ENCODE results near the gene CEBPB. TPM values are rescaled to one million over a fixed set of nuclear protein-coding genes. Genes with fewer than 3 reads are reported as not detected.

CEBPB gene
- total and polyA plus RNA-seq, 2 donors (not counting 1 experiment from before 2014, with no cell fraction given), result 21.0 to 106 TPM

DNA sequence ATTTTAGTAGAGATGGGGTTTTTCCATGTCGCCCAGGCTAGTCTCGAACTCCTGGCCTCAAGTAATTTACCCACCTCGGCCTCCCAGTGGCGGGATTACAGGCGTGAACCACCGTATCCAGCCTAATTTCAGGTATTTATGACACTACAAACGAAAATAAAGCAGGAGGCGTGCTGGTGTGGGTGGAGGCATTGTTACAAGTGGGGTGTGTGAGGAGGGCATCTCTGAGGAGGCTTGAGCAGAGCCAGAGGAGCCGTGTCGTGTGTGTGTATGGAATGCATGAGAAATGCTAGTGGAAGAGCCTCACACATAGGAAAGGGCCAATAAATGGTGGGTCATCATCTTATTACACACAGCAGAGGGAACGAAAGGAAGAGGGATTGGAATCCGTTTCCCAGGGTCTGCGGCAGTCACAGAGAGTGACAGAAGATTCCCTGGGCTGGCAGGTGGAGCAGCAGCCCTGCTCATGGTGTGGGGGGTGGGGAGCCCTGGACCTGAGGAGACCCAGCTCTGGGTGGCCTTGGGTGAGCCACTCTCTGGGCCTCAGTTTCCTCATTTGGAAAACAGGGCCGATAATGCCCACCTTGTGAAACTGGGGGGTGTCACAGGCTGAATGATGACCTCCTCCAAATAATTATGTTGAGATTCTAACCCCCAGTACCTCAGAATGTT lies 19.9 kb upstream of the CEBPB start:
- no peak for TF ChIP-seq EZH2 (IDR thresholded peaks at IDR 0.05; ENCODE audit: low read length, missing control alignments)
- TF ChIP-seq, protein P1, sequence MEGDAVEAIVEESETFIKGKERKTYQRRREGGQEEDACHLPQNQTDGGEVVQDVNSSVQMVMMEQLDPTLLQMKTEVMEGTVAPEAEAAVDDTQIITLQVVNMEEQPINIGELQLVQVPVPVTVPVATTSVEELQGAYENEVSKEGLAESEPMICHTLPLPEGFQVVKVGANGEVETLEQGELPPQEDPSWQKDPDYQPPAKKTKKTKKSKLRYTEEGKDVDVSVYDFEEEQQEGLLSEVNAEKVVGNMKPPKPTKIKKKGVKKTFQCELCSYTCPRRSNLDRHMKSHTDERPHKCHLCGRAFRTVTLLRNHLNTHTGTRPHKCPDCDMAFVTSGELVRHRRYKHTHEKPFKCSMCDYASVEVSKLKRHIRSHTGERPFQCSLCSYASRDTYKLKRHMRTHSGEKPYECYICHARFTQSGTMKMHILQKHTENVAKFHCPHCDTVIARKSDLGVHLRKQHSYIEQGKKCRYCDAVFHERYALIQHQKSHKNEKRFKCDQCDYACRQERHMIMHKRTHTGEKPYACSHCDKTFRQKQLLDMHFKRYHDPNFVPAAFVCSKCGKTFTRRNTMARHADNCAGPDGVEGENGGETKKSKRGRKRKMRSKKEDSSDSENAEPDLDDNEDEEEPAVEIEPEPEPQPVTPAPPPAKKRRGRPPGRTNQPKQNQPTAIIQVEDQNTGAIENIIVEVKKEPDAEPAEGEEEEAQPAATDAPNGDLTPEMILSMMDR (conservative IDR thresholded peaks at IDR 0.05 in 1 of 2, IDR thresholded peaks at IDR 0.05 in 1 of 2; ENCODE audit: low read depth in 1 of 2, low read length in 2 of 2), result no peak
- H3K79me2 ChIP-seq (ENCODE audit: control insufficient read depth, insufficient read depth, low read length), result no peaks in the 10 kb centered on the region
- H3K9ac ChIP-seq (ENCODE audit: insufficient read depth, low read length), result no peak overlapping the region
- no peak overlapping the region for H2AFZ ChIP-seq (ENCODE audit: low read length)
- H3K4me2 ChIP-seq (ENCODE audit: extremely low read depth, insufficient read depth, low read length), result no peak overlapping the region
- H3K9me3 ChIP-seq (ENCODE audit: control insufficient read depth, insufficient read depth, low read depth, low read length), result no peaks in the 10 kb centered on the region
- no peaks in the 10 kb centered on the region for H3K27me3 ChIP-seq (ENCODE audit: control insufficient read depth, insufficient read depth, low read length)
- H3K4me3 ChIP-seq (replicated peaks in 1 of 4; ENCODE audit: control extremely low read depth in 1 of 4, insufficient read depth in 1 of 4, low read depth in 3 of 4, low read length in 4 of 4), result no peak overlapping the region
- H3K4me1 ChIP-seq (ENCODE audit: control insufficient read depth, extremely low read depth, insufficient read depth, low read length), result peaks cover 8% of the 10 kb centered on the region
- H3K27ac ChIP-seq (ENCODE audit: insufficient read depth, low read length), result no peak overlapping the region
- H4K20me1 ChIP-seq (ENCODE audit: control insufficient read depth, extremely low read depth, insufficient read depth, low read length), result no peaks in the 10 kb centered on the region
- H3K36me3 ChIP-seq (ENCODE audit: control insufficient read depth, insufficient read depth, low read length), result no peaks in the 10 kb centered on the region
- DNase-seq (ENCODE audit: low read depth in 2 of 2), result no peak

DNA sequence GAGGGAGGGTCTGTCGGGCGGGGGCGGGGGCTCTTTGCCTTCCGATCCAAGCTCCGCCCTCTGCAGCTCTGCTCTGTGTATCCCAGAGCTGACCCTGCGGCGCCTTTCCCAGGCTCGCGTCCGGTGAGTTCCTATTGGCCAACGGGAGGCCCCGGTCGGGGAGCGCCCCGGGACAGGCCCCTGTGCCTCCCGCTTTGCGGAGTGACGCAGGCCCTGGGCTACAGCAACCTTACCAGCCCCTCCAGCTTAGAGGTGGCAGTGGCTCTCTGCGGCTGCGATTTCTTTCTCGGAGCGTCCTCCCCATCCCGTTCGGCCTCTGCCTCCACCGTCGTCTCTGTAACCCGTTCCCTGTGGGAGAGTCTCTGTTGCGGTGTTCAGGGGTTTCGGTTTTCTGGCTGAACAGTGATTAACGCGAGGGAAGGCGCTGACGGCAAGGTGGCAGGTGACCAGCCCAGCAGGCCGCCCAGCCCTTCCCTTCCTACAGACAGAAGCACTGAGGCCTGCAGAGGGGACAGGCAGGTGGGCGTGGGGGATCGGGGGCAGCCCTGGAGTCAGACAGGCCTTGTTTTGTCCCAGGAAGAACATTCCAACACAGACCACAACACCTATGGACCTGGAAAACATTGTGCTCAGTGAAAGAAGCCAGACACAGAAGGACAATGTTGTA lies 18.1 kb upstream of the CEBPB start:
- H3K4me1 ChIP-seq (ENCODE audit: control insufficient read depth, extremely low read depth, insufficient read depth, low read length), result peaks cover 8% of the 10 kb centered on the region
- H4K20me1 ChIP-seq (ENCODE audit: control insufficient read depth, extremely low read depth, insufficient read depth, low read length), result no peaks in the 10 kb centered on the region
- peak overlapping the region; percentile 67 for H3K4me2 ChIP-seq (ENCODE audit: extremely low read depth, insufficient read depth, low read length)
- H3K79me2 ChIP-seq (ENCODE audit: control insufficient read depth, insufficient read depth, low read length), result no peaks in the 10 kb centered on the region
- TF ChIP-seq EZH2 (IDR thresholded peaks at IDR 0.05; ENCODE audit: low read length, missing control alignments), result no peak
- TF ChIP-seq, protein P1 (conservative IDR thresholded peaks at IDR 0.05 in 1 of 2, IDR thresholded peaks at IDR 0.05 in 1 of 2; ENCODE audit: low read depth in 1 of 2, low read length in 2 of 2), result no peak
- peak; percentile 66 to 80 for DNase-seq (ENCODE audit: low read depth in 2 of 2)
- no peaks in the 10 kb centered on the region for H3K36me3 ChIP-seq (ENCODE audit: control insufficient read depth, insufficient read depth, low read length)
- H3K4me3 ChIP-seq (replicated peaks in 1 of 4; ENCODE audit: control extremely low read depth in 1 of 4, insufficient read depth in 1 of 4, low read depth in 3 of 4, low read length in 4 of 4), result peak overlapping the region; percentile 41 to 66 (median 56)
- H3K9ac ChIP-seq (ENCODE audit: insufficient read depth, low read length), result peak overlapping the region; percentile 50
- no peaks in the 10 kb centered on the region for H3K27me3 ChIP-seq (ENCODE audit: control insufficient read depth, insufficient read depth, low read length)
- H3K27ac ChIP-seq (ENCODE audit: insufficient read depth, low read length), result peak overlapping the region; percentile 55
- peak overlapping the region; percentile 49 for H2AFZ ChIP-seq (ENCODE audit: low read length)
- no peaks in the 10 kb centered on the region for H3K9me3 ChIP-seq (ENCODE audit: control insufficient read depth, insufficient read depth, low read depth, low read length)

GRCh38 chr20:50174456-50174855 lies 16.2 kb upstream of the CEBPB start:
- TF ChIP-seq, protein P1 (conservative IDR thresholded peaks at IDR 0.05 in 1 of 2, IDR thresholded peaks at IDR 0.05 in 1 of 2; ENCODE audit: low read depth in 1 of 2, low read length in 2 of 2), result no peak
- no peak for TF ChIP-seq EZH2 (IDR thresholded peaks at IDR 0.05; ENCODE audit: low read length, missing control alignments)
- Histone ChIP-seq H3K4me2 (ENCODE audit: extremely low read depth, insufficient read depth, low read length) (no peak overlapping the region), H3K36me3 (ENCODE audit: control insufficient read depth, insufficient read depth, low read length) (no peaks in the 10 kb centered on the region), H3K4me1 (ENCODE audit: control insufficient read depth, extremely low read depth, insufficient read depth, low read length) (peaks cover 6% of the 10 kb centered on the region), H3K9ac (ENCODE audit: insufficient read depth, low read length) (no peak overlapping the region), H3K27me3 (ENCODE audit: control insufficient read depth, insufficient read depth, low read length) (no peaks in the 10 kb centered on the region), H3K4me3 (replicated peaks in 1 of 4; ENCODE audit: control extremely low read depth in 1 of 4, insufficient read depth in 1 of 4, low read depth in 3 of 4, low read length in 4 of 4) (no peak overlapping the region), H3K79me2 (ENCODE audit: control insufficient read depth, insufficient read depth, low read length) (no peaks in the 10 kb centered on the region), H4K20me1 (ENCODE audit: control insufficient read depth, extremely low read depth, insufficient read depth, low read length) (no peaks in the 10 kb centered on the region), H3K27ac (ENCODE audit: insufficient read depth, low read length) (no peak overlapping the region), H3K9me3 (ENCODE audit: control insufficient read depth, insufficient read depth, low read depth, low read length) (no peaks in the 10 kb centered on the region), H2AFZ (ENCODE audit: low read length) (no peak overlapping the region)
- no peak for DNase-seq (ENCODE audit: low read depth in 2 of 2)

Measured in fibroblast of lung (primary cell).